Raji (cell line): ENCODE measurements around the gene SYT8.

Experiments
- POLR2A ChIP-seq: IDR thresholded peaks from 2 replicates; pipeline ENCODE4 v1.6.1; 2011; ENCODE audit warnings: low read depth, low read length, control low read depth; ENCODE audit not compliant: insufficient read depth

The SYT8 gene

GRCh38 chr11:1879342-1879940 is 44.7 kb downstream of the SYT8 start:
- TF ChIP-seq POLR2A, result no peak

- TF ChIP-seq POLR2A, result no peak
These were observed 45.3 kb downstream of the SYT8 start for GRCh38 chr11:1879941-1880720.

GRCh38 chr11:1880746-1881441 is 46.1 kb downstream of the SYT8 start:
- TF ChIP-seq POLR2A, result no peak

- TF ChIP-seq POLR2A, result no peak
These were observed 46.9 kb downstream of the SYT8 start for GRCh38 chr11:1881442-1882264.

- TF ChIP-seq POLR2A, result no peak
These were observed 47.8 kb downstream of the SYT8 start for GRCh38 chr11:1882265-1883238.

GRCh38 chr11:1883346-1884302 is 48.8 kb downstream of the SYT8 start:
- no peak for TF ChIP-seq POLR2A

GRCh38 chr11:1884303-1884700 is 49.5 kb downstream of the SYT8 start:
- TF ChIP-seq POLR2A, result no peak
